GM12891 (cell line): Measurements from ENCODE around the gene WDR46.

Experiments
- PAX5 ChIP-seq: IDR thresholded peaks from 2 replicates; pipeline ENCODE4 v1.6.1; 2011; ENCODE audit warnings: low read length, moderate library complexity, mild to moderate bottlenecking; ENCODE audit not compliant: insufficient read depth, severe bottlenecking
- POLR2A ChIP-seq: IDR thresholded peaks from 2 replicates; pipeline ENCODE4 v1.6.1; 2011; ENCODE audit warnings: low read depth, low read length, control low read depth
- POLR2AphosphoS5 ChIP-seq: IDR thresholded peaks from 2 replicates; pipeline ENCODE4 v1.6.1; 2011; ENCODE audit warnings: low read depth, low read length, control low read depth
- SPI1 ChIP-seq: IDR thresholded peaks from 2 replicates; pipeline ENCODE4 v1.6.1; 2011; ENCODE audit warnings: low read depth, low read length, control low read depth
- TAF1 ChIP-seq: IDR thresholded peaks from 2 replicates; pipeline ENCODE4 v1.6.1; 2011; ENCODE audit warnings: low read depth, low read length, control low read depth

GRCh38 chr6:33321227-33321626, 32.2 kb upstream of the WDR46 start:
- TF ChIP-seq POLR2A = no peak
- TF ChIP-seq SPI1 = no peak
- no peak for TF ChIP-seq POLR2AphosphoS5
- TF ChIP-seq TAF1 = no peak
- no peak for TF ChIP-seq PAX5
